B cell (primary cell): Measurements from ENCODE around the gene DDOST. TPM values are rescaled to one million over a fixed set of nuclear protein-coding genes. Genes with fewer than 3 reads are reported as not detected.

Experiments
- ATAC-seq: fragments of 200-7000 bp; cut with Tn5 transposase; one replicate; pipeline ENCODE4 v1.10.0; 2021; ENCODE audit warnings: low read depth, mild to moderate bottlenecking, moderate number of reproducible peaks, moderate library complexity
- CTCF ChIA-PET: fragments of 350-600 bp; sonication (Branson Sonifier 250); formaldehyde crosslinking; loops from one replicate; lab custom pipeline; 2021; ENCODE audit warnings: antibody characterized with exemption, inconsistent platforms; lab: Charles Lee
- POLR2A ChIA-PET: fragments of 350-600 bp; sonication (Branson Sonifier 250); formaldehyde crosslinking; loops from one replicate; lab custom pipeline; 2021; ENCODE audit warnings: antibody characterized with exemption; lab: Charles Lee
- DNase-seq: peaks from one replicate; pipeline ENCODE4 v3.0.0; 2013
- H2AFZ ChIP-seq: 2 replicates; pipeline ENCODE4 v1.6.1; 2012; ENCODE audit warnings: mild to moderate bottlenecking, low read depth, low read length; ENCODE audit not compliant: insufficient read depth, poor library complexity, severe bottlenecking
- H3K27ac ChIP-seq, 2 donors: 1 replicate in 1 of 2; 2 replicates in 1 of 2; pipeline ENCODE4 v1.5.1; 2012 to 2013; ENCODE audit warnings: low read length in 2 of 2, mild to moderate bottlenecking in 2 of 2, moderate library complexity in 1 of 2
- H3K27me3 ChIP-seq, 4 experiments: fragments of 200-600 bp in 1 of 4; sonication (generic) in 1 of 4; replicated peaks in 1 of 4; 1 replicate in 2 of 4; 2 replicates in 2 of 4; pipeline versions ENCODE4 v1.6.1 to v1.7.0; 2013 to 2016; ENCODE audit warnings: low read length in 3 of 4, mild to moderate bottlenecking in 2 of 4, mixed read lengths in 1 of 4, moderate library complexity in 1 of 4; ENCODE audit not compliant: insufficient read depth in 4 of 4, control insufficient read depth in 3 of 4; ENCODE audit errors: control extremely low read depth in 1 of 4
- H3K36me3 ChIP-seq, 2 experiments: replicated peaks in 1 of 2; 1 replicate in 1 of 2; 2 replicates in 1 of 2; pipeline versions ENCODE4 v1.6.1 to v1.7.1; 2013; ENCODE audit warnings: low read length in 1 of 2; ENCODE audit not compliant: insufficient read depth in 2 of 2, control insufficient read depth in 1 of 2; ENCODE audit errors: control extremely low read depth in 1 of 2, extremely low read depth in 1 of 2
- H3K4me1 ChIP-seq, 2 donors: fragments of 200-600 bp in 1 of 2; sonication (generic) in 1 of 2; 1 replicate in 1 of 2; 2 replicates in 1 of 2; pipeline versions ENCODE4 v1.5.1 to v1.6.1; 2013 to 2017; ENCODE audit warnings: low read length in 2 of 2; ENCODE audit not compliant: control insufficient read depth in 2 of 2, insufficient read depth in 2 of 2
- H3K4me2 ChIP-seq: replicated peaks from 2 replicates; pipeline ENCODE3; 2012; ENCODE audit warnings: mild to moderate bottlenecking, low read depth, low read length; ENCODE audit not compliant: poor library complexity, severe bottlenecking
- H3K4me3 ChIP-seq, 5 experiments: fragments of 200-600 bp in 1 of 5; sonication (generic) in 1 of 5; 1 replicate in 3 of 5; 2 replicates in 2 of 5; pipeline versions ENCODE4 v1.5.1 to v1.7.0; 2011 to 2016; ENCODE audit warnings: low read length in 4 of 5, mild to moderate bottlenecking in 4 of 5, low read depth in 2 of 5, control low read depth in 1 of 5, moderate library complexity in 1 of 5; ENCODE audit not compliant: insufficient read depth in 1 of 5; ENCODE audit errors: control extremely low read depth in 1 of 5, extremely low read depth in 1 of 5
- H3K79me2 ChIP-seq: fragments of 200-600 bp; sonication (generic); one replicate; pipeline ENCODE4 v1.6.0; 2016; ENCODE audit warnings: low read length; ENCODE audit not compliant: control insufficient read depth, insufficient read depth
- H3K9ac ChIP-seq: fragments of 200-600 bp; sonication (generic); 2 replicates; pipeline ENCODE4 v1.6.1; 2017; ENCODE audit warnings: mild to moderate bottlenecking, low read length, moderate library complexity
- H3K9me3 ChIP-seq, 3 donors: one replicate each; pipeline versions ENCODE4 v1.6.1 to v1.7.1; 2013; ENCODE audit warnings: low read length in 2 of 3; ENCODE audit not compliant: control insufficient read depth in 2 of 3, insufficient read depth in 1 of 3; ENCODE audit errors: control extremely low read depth in 1 of 3
- H4K20me1 ChIP-seq: 2 replicates; pipeline ENCODE4 v1.6.0; 2012; ENCODE audit warnings: mild to moderate bottlenecking, low read length; ENCODE audit not compliant: insufficient read depth, control insufficient read depth, poor library complexity, severe bottlenecking
- H3K27ac Mint-ChIP-seq: one replicate; pipeline ENCODE4 v1.8.0; 2021; ENCODE audit warnings: mixed read lengths
- H3K27me3 Mint-ChIP-seq: one replicate; pipeline ENCODE4 v1.8.0; 2021; ENCODE audit warnings: mixed read lengths
- H3K4me1 Mint-ChIP-seq: one replicate; pipeline ENCODE4 v1.8.0; 2021; ENCODE audit warnings: mixed read lengths
- H3K4me3 Mint-ChIP-seq: one replicate; pipeline ENCODE4 v1.8.0; 2021; ENCODE audit warnings: mixed read lengths
- H3K9me3 Mint-ChIP-seq: one replicate; pipeline ENCODE4 v1.8.0; 2022; ENCODE audit warnings: mixed read lengths; ENCODE audit not compliant: insufficient read depth
- CTCF ChIP-seq: fragments of 200-600 bp; IDR thresholded peaks from one replicate; pipeline ENCODE4 v1.8.0; 2022; ENCODE audit warnings: antibody characterized with exemption, mild to moderate bottlenecking
- EZH2 ChIP-seq: IDR thresholded peaks from 2 replicates; pipeline ENCODE4 v1.6.1; 2012; ENCODE audit warnings: borderline replicate concordance, low read depth, mild to moderate bottlenecking, moderate library complexity, low read length; ENCODE audit not compliant: insufficient read depth, poor library complexity, severe bottlenecking
- WGBS: methylation state at CpG from one replicate; pipeline ENCODE4 v1.1.5; 2013; ENCODE audit warnings: missing lambda C conversion rate; ENCODE audit not compliant: insufficient coverage; 5-methylcytosine and 5-hydroxymethylcytosine counted together
- intact Hi-C: fragments of 100-400 bp; cut with micrococcal nuclease; formaldehyde crosslinking; loops from one replicate; pipeline ENCODE4 v1.10.0; 2022
- polyA plus RNA-seq: library from polyadenylated mRNA; depleted of rRNA; stranded (reverse); fragments of >200 nt; gene quantifications from 2 replicates; pipeline ENCODE4 v1.2.3, GENCODE V29; 2012
- total RNA-seq, 2 donors: library from RNA; stranded (reverse); fragments of 120-200 nt in 1 of 2; gene quantifications; 1 replicate in 1 of 2; 2 replicates in 1 of 2; pipeline versions ENCODE4 v1.2.3 to v1.2.4, GENCODE V29; 2013 to 2022

The DDOST gene
- total and polyA plus RNA-seq, 2 donors (not counting 1 experiment from before 2014, with no cell fraction given): 73.5 to 99.2 TPM

- ChIA-PET POLR2A (no interaction called here), CTCF (no interaction called here)
- peaks cover 0 to 5% (median 0%) of the 10 kb centered on the region in 4 experiments for H3K27me3 ChIP-seq
- no peak overlapping the region for H3K4me3 ChIP-seq
- H3K4me2 ChIP-seq: no peak overlapping the region
- Mint-ChIP-seq H3K9me3 (peaks cover 2% of the 10 kb centered on the region), H3K27me3 (peaks cover 5% of the 10 kb centered on the region), H3K4me3 (no peak overlapping the region), H3K27ac (no peak overlapping the region), H3K4me1 (no peaks in the 10 kb centered on the region)
- TF ChIP-seq CTCF (no peak), EZH2 (no peak)
- H4K20me1 ChIP-seq: no peaks in the 10 kb centered on the region
- H3K9ac ChIP-seq: no peak overlapping the region
- intact Hi-C loops: no loop called here
- H3K79me2 ChIP-seq: no peaks in the 10 kb centered on the region
- no peaks in the 10 kb centered on the region for H3K9me3 ChIP-seq
- H3K4me1 ChIP-seq: no peaks in the 10 kb centered on the region
- 89% methylated on average over 4 of the region's 5 CpGs for WGBS
- ATAC-seq: no peak
- DNase-seq: no peak
- no peaks in the 10 kb centered on the region for H3K36me3 ChIP-seq
- H3K27ac ChIP-seq: no peak overlapping the region
- no peak overlapping the region for H2AFZ ChIP-seq
Measured at GRCh38 chr1:20708891-20709290, 47.7 kb upstream of the DDOST start.

GRCh38 chr1:20708057-20708456 is 46.9 kb upstream of the DDOST start:
- ATAC-seq: no peak
- TF ChIP-seq EZH2 (no peak), CTCF (no peak)
- no peak overlapping the region for H3K4me2 ChIP-seq
- H3K9me3 Mint-ChIP-seq: peaks cover 2% of the 10 kb centered on the region
- H3K4me3 ChIP-seq: no peak overlapping the region
- H3K4me1 ChIP-seq: no peaks in the 10 kb centered on the region
- no peak overlapping the region for H3K4me3 Mint-ChIP-seq
- no peaks in the 10 kb centered on the region for H3K9me3 ChIP-seq
- H3K27me3 ChIP-seq: peaks cover 0 to under 1% (median 0%) of the 10 kb centered on the region in 4 experiments
- WGBS: 94% methylated on average over 6 of the region's 6 CpGs
- H3K27ac ChIP-seq: no peak overlapping the region
- no peaks in the 10 kb centered on the region for H4K20me1 ChIP-seq
- intact Hi-C loops: no loop called here
- no peak for DNase-seq
- H3K27ac Mint-ChIP-seq: no peak overlapping the region
- H2AFZ ChIP-seq: no peak overlapping the region
- POLR2A ChIA-PET: interaction anchor here (0.6 kb wide), 1 partner anchor 158 kb away, joined by 4 read pairs; no protein-coding TSS in a partner anchor
- H3K9ac ChIP-seq: no peak overlapping the region
- CTCF ChIA-PET: interaction anchor here (1.3 kb wide), 1 partner anchor 12 kb away, joined by 6 read pairs; no protein-coding TSS in a partner anchor
- H3K79me2 ChIP-seq: no peaks in the 10 kb centered on the region
- H3K36me3 ChIP-seq: no peaks in the 10 kb centered on the region
- H3K27me3 Mint-ChIP-seq: peaks cover 5% of the 10 kb centered on the region
- no peaks in the 10 kb centered on the region for H3K4me1 Mint-ChIP-seq
